Endothelial cell of umbilical vein (primary cell): ENCODE data around the gene KCNK13. TPM values are rescaled to one million over a fixed set of nuclear protein-coding genes. Genes with fewer than 3 reads are reported as not detected.

Experiments used
- BruUV-seq: library from RNA; stranded (reverse); fragments of 400-500 nt; replicated peaks from 2 replicates; lab custom pipeline; 2021; lab: Mats Ljungman, UMichigan
- CTCF ChIA-PET: fragments of 300-600, 350-600 bp; sonication (Branson Sonifier 250); formaldehyde crosslinking; loops from one replicate; lab custom pipeline; 2021; ENCODE audit warnings: antibody characterized with exemption, inconsistent platforms; lab: Charles Lee
- POLR2A ChIA-PET: fragments of 300-600, 350-600 bp; sonication (Branson Sonifier 250); formaldehyde crosslinking; loops from one replicate; lab custom pipeline; 2021; ENCODE audit warnings: antibody characterized with exemption, inconsistent platforms; lab: Charles Lee
- DNase-seq: peaks from one replicate; pipeline ENCODE4 v3.0.0-alpha.2; 2011; ENCODE audit warnings: low read depth, low spot score
- FAIRE-seq: peaks from 2 replicates; lab custom pipeline; 2011; peaks lifted over from hg19 to GRCh38; lab: Jason Lieb, UNC
- H2AFZ ChIP-seq: 2 replicates; pipeline ENCODE4 v1.6.0; 2012; ENCODE audit warnings: low read depth, low read length, control low read depth, inconsistent platforms
- H3K27ac ChIP-seq: 2 replicates; pipeline ENCODE4 v1.5.1; 2011; ENCODE audit warnings: low read depth, mild to moderate bottlenecking, control low read depth, low read length, moderate library complexity; ENCODE audit not compliant: insufficient read depth
- H3K27me3 ChIP-seq, 2 experiments: 2 replicates each; pipeline versions ENCODE4 v1.6.0 to v1.6.1; 2011; ENCODE audit warnings: low read length in 2 of 2, mixed read lengths in 1 of 2; ENCODE audit not compliant: control insufficient read depth in 2 of 2, insufficient read depth in 2 of 2
- H3K36me3 ChIP-seq, 2 experiments: 2 replicates in 1 of 2; 3 replicates in 1 of 2; pipeline ENCODE4 v1.5.1; 2011; ENCODE audit warnings: low read length in 2 of 2, mild to moderate bottlenecking in 1 of 2, moderate library complexity in 1 of 2; ENCODE audit not compliant: control insufficient read depth in 2 of 2, insufficient read depth in 2 of 2; ENCODE audit errors: extremely low read depth in 1 of 2
- H3K4me1 ChIP-seq: 3 replicates; pipeline ENCODE4 v1.5.1; 2011; ENCODE audit warnings: mild to moderate bottlenecking, low read length; ENCODE audit not compliant: control insufficient read depth, insufficient read depth; ENCODE audit errors: extremely low read depth
- H3K4me2 ChIP-seq: 2 replicates; pipeline ENCODE4 v1.6.1; 2011; ENCODE audit warnings: low read length, control low read depth, mixed read lengths; ENCODE audit not compliant: insufficient read depth
- H3K4me3 ChIP-seq, 3 experiments: fragments of 200-600 bp in 1 of 3; sonication (generic), shearing (Covaris generic) in 1 of 3; replicated peaks in 1 of 3; 2 replicates each; pipeline ENCODE4 v1.5.1; 2011 to 2016; ENCODE audit warnings: control low read depth in 3 of 3, low read length in 3 of 3, mild to moderate bottlenecking in 2 of 3, inconsistent platforms in 1 of 3, low read depth in 1 of 3, moderate library complexity in 1 of 3; ENCODE audit not compliant: insufficient read depth in 1 of 3
- H3K79me2 ChIP-seq: 2 replicates; pipeline ENCODE4 v1.6.0; 2012; ENCODE audit warnings: low read length, inconsistent platforms; ENCODE audit not compliant: control insufficient read depth, insufficient read depth
- H3K9ac ChIP-seq: replicated peaks from 2 replicates; pipeline ENCODE3; 2011; ENCODE audit warnings: low read length, control low read depth; ENCODE audit not compliant: insufficient read depth; ENCODE audit errors: extremely low read depth
- H3K9me1 ChIP-seq: replicated peaks from 3 replicates; pipeline ENCODE4 v1.6.0; 2011; ENCODE audit warnings: mild to moderate bottlenecking, low read length; ENCODE audit not compliant: control insufficient read depth, insufficient read depth; ENCODE audit errors: extremely low read depth
- H3K9me3 ChIP-seq: replicated peaks from 2 replicates; pipeline ENCODE4 v1.5.1; 2012; ENCODE audit warnings: low read length, inconsistent platforms; ENCODE audit not compliant: control insufficient read depth, insufficient read depth
- H4K20me1 ChIP-seq: replicated peaks from 2 replicates; pipeline ENCODE3; 2011; ENCODE audit warnings: mild to moderate bottlenecking, low read length; ENCODE audit not compliant: control insufficient read depth, insufficient read depth; ENCODE audit errors: extremely low read depth
- CTCF ChIP-seq, 2 donors: IDR thresholded peaks; 1 replicate in 1 of 2; 2 replicates in 1 of 2; pipeline ENCODE4 v1.5.1; 2011; ENCODE audit warnings: low read length in 2 of 2, mild to moderate bottlenecking in 2 of 2, moderate library complexity in 2 of 2, control low read depth in 1 of 2, inconsistent platforms in 1 of 2, low read depth in 1 of 2; ENCODE audit not compliant: insufficient read depth in 1 of 2; ENCODE audit errors: extremely low read depth in 1 of 2
- FOS ChIP-seq: IDR thresholded peaks from 2 replicates; pipeline ENCODE4 v1.6.1; 2011; ENCODE audit warnings: mild to moderate bottlenecking, low read length, moderate library complexity, borderline replicate concordance; ENCODE audit not compliant: insufficient read depth
- GATA2 ChIP-seq: IDR thresholded peaks from 2 replicates; pipeline ENCODE4 v1.7.0; 2011; ENCODE audit warnings: low read depth, mild to moderate bottlenecking, moderate library complexity, mixed read lengths, low read length; ENCODE audit not compliant: insufficient read length, insufficient read depth
- JUN ChIP-seq: IDR thresholded peaks from 2 replicates; pipeline ENCODE4 v1.6.1; 2011; ENCODE audit warnings: borderline replicate concordance, low read depth; ENCODE audit not compliant: insufficient read length, insufficient read depth
- MYC ChIP-seq: IDR thresholded peaks from one replicate; pipeline ENCODE4 v1.6.1; 2011; ENCODE audit warnings: mild to moderate bottlenecking, low read depth, low read length
- POLR2A ChIP-seq: IDR thresholded peaks from 2 replicates; pipeline ENCODE4 v1.6.1; 2012; ENCODE audit warnings: low read depth, mild to moderate bottlenecking, control low read depth, low read length
- POLR2AphosphoS5 ChIP-seq: IDR thresholded peaks from 2 replicates; pipeline ENCODE4 v1.6.1; 2012; ENCODE audit warnings: low read depth, mild to moderate bottlenecking, control low read depth, low read length, moderate library complexity; ENCODE audit not compliant: insufficient read depth
- dilution Hi-C: fragments of 300-500 bp; cut with MboI; formaldehyde crosslinking; loops from one replicate; pipeline ENCODE4 v1.15.0; 2019; ENCODE audit warnings: low sequenced_read_pairs; ENCODE audit not compliant: extremely low pct_ligation_motif_present
- intact Hi-C: fragments of 100-400 bp; cut with micrococcal nuclease; formaldehyde crosslinking; loops from one replicate; pipeline ENCODE4 v1.10.0; 2022
- polyA plus RNA-seq, 4 experiments: library from polyadenylated mRNA; depleted of rRNA in 3 of 4; stranded (reverse) in 3 of 4; unstranded in 1 of 4; fragments of >200 nt; gene quantifications; 2 replicates each; pipeline versions ENCODE4 v1.2.1 to v1.2.3, GENCODE V29; 2011 to 2012; ENCODE audit warnings: missing spikeins in 1 of 4
- total RNA-seq: library from RNA; stranded (reverse); gene quantifications from 2 replicates; pipeline ENCODE4 v1.2.3, GENCODE V29; 2021
- TF ChIP-seq, protein P1 (sequence below): IDR thresholded peaks from 2 replicates; pipeline ENCODE4 v1.6.1; 2011; ENCODE audit not compliant: insufficient read depth, insufficient read length

KCNK13 gene
- total and polyA plus RNA-seq, 2 donors (not counting 3 experiments of a cell fraction or from before 2014, with no cell fraction given) = not detected

DNA sequence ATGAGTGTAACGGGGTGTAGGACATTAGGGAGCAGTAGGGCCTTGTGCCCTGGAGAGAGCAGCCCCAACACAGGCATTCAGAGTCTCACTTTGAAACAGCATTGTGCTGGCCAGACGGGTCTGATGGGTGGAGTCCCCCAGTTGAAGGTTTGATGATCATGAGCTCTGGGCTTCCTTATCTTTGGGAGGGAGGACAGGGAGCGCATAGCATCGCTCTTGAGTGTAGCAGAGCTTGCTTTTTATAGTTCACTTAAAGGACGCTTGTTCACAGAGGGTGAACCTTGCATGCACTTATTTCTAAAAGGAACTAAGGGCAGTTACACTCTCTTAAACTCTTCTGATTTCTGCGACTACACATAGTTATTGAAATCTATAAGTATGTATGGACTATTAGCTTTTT lies 10.6 kb downstream of the KCNK13 start:
- BruUV-seq = no TSS peak
- DNase-seq (no peak), FAIRE-seq (no peak)
- Histone ChIP-seq H3K9ac (no peak overlapping the region), H4K20me1 (no peaks in the 10 kb centered on the region), H2AFZ (no peak overlapping the region), H3K4me1 (no peaks in the 10 kb centered on the region), H3K4me2 (no peak overlapping the region), H3K9me1 (no peaks in the 10 kb centered on the region), H3K36me3 (no peaks in the 10 kb centered on the region), H3K27me3 (peaks cover 3 to 24% of the 10 kb centered on the region in 2 experiments), H3K9me3 (no peaks in the 10 kb centered on the region), H3K27ac (no peak overlapping the region), H3K79me2 (no peaks in the 10 kb centered on the region), H3K4me3 (no peak overlapping the region)
- POLR2A ChIA-PET = no interaction called here
- TF ChIP-seq MYC (no peak), FOS (no peak), POLR2AphosphoS5 (no peak), JUN (no peak), GATA2 (no peak), CTCF (IDR thresholded peaks at IDR 0.05; ENCODE audit: extremely low read depth in 1 of 2, insufficient read depth in 1 of 2, low read depth in 1 of 2, low read length in 2 of 2) (no peak), POLR2A (no peak)
- TF ChIP-seq, protein P1, sequence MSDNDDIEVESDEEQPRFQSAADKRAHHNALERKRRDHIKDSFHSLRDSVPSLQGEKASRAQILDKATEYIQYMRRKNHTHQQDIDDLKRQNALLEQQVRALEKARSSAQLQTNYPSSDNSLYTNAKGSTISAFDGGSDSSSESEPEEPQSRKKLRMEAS = no peak
- intact Hi-C loops = no loop called here
- dilution Hi-C loops = no loop called here
- CTCF ChIA-PET = interaction anchor here (1.3 kb wide), 1 partner anchor 14 kb away, joined by 3 read pairs; no protein-coding TSS in a partner anchor
